ENCODE data around the gene MEIOSIN.

The MEIOSIN gene

DNA sequence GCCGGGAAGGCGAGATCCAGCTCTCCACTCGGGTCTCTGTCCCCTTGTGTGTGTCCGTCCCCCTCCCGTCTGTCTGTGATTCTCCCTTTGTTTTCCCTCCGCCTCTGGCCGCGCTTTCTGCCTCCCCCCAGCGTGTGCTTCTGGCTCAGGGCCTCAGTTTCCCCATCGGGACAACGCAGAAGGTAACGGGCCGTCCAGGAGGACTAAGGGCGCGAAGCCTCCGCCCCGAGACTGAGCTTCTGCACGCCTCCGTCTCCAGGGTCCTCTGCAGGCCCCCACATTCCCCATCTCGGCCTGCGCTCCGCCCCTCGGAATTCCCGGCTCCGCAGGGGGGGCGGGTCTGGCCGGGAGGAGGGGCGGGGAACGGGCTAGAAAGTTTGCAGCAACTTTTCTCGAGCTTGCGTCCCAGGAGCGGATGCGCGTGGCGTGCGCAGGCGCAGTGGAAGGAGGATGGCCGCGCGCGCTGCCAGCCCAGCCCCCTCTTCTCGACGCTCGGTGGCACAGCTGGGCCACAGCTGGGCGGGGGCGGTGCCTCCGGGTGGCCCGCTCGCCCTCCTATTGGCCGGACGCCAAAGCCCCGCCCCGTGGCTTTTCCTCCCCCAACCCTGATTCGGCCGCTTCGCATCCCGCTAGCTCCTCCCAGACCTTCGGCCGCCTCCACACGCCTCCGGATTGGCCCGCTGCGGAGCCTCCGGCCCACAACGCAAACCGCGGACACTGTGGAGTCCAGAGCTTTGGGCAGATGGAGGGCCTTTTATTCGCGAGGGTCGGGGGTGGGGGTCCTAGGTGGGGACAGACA is 35.9 kb downstream of the MEIOSIN start, which contains the start of gene SIX5 (continued):
- TF ChIP-seq ZNF660 (tag by site-specific recombination; IDR thresholded peaks at IDR 0.05) (peak; percentile 66), ZNF324 (tag by site-specific recombination; IDR thresholded peaks at IDR 0.05) (0 out of 2 replicates have a peak, but pooled peaks have one; percentile 27), HOXD13 (CRISPR knock-in tag; IDR thresholded peaks at IDR 0.05; ENCODE audit: borderline replicate concordance) (no peak), ZBTB26 (tag by site-specific recombination; optimal IDR thresholded peaks at IDR 0.05) (peak; percentile 88), ZNF266 (tag by site-specific recombination; IDR thresholded peaks at IDR 0.05; ENCODE audit: low read depth) (no peak), ZNF670 (tag by site-specific recombination; IDR thresholded peaks at IDR 0.05; ENCODE audit: low read depth) (no peak), ZNF302 (tag by site-specific recombination; IDR thresholded peaks at IDR 0.05; ENCODE audit: low read depth) (no peak; the same call in 1 of the 2 replicates), ZNF433 (tag by site-specific recombination; IDR thresholded peaks at IDR 0.05; ENCODE audit: low read depth) (no peak), ZNF366 (tag by site-specific recombination; conservative IDR thresholded peaks at IDR 0.05) (peak; percentile 85), ZNF544 (tag by site-specific recombination; IDR thresholded peaks at IDR 0.05) (no peak), ZNF19 (tag by site-specific recombination; IDR thresholded peaks at IDR 0.05; ENCODE audit: low read depth) (no peak), GLI4 (tag by site-specific recombination; IDR thresholded peaks at IDR 0.05) (peak; percentile 80), SP7 (tag by site-specific recombination; IDR thresholded peaks at IDR 0.05) (peak; percentile 81), ZNF560 (tag by site-specific recombination; IDR thresholded peaks at IDR 0.05; ENCODE audit: borderline replicate concordance) (peak; percentile 99), BCL11B (tag by site-specific recombination; IDR thresholded peaks at IDR 0.05; ENCODE audit: low read depth) (peak; percentile 71), ZSCAN5A (tag by site-specific recombination; IDR thresholded peaks at IDR 0.05) (no peak)
- TF ChIP-seq, protein P1, sequence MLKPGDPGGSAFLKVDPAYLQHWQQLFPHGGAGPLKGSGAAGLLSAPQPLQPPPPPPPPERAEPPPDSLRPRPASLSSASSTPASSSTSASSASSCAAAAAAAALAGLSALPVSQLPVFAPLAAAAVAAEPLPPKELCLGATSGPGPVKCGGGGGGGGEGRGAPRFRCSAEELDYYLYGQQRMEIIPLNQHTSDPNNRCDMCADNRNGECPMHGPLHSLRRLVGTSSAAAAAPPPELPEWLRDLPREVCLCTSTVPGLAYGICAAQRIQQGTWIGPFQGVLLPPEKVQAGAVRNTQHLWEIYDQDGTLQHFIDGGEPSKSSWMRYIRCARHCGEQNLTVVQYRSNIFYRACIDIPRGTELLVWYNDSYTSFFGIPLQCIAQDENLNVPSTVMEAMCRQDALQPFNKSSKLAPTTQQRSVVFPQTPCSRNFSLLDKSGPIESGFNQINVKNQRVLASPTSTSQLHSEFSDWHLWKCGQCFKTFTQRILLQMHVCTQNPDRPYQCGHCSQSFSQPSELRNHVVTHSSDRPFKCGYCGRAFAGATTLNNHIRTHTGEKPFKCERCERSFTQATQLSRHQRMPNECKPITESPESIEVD (tag by site-specific recombination; IDR thresholded peaks at IDR 0.05): no peak
- TF ChIP-seq, protein P2, sequence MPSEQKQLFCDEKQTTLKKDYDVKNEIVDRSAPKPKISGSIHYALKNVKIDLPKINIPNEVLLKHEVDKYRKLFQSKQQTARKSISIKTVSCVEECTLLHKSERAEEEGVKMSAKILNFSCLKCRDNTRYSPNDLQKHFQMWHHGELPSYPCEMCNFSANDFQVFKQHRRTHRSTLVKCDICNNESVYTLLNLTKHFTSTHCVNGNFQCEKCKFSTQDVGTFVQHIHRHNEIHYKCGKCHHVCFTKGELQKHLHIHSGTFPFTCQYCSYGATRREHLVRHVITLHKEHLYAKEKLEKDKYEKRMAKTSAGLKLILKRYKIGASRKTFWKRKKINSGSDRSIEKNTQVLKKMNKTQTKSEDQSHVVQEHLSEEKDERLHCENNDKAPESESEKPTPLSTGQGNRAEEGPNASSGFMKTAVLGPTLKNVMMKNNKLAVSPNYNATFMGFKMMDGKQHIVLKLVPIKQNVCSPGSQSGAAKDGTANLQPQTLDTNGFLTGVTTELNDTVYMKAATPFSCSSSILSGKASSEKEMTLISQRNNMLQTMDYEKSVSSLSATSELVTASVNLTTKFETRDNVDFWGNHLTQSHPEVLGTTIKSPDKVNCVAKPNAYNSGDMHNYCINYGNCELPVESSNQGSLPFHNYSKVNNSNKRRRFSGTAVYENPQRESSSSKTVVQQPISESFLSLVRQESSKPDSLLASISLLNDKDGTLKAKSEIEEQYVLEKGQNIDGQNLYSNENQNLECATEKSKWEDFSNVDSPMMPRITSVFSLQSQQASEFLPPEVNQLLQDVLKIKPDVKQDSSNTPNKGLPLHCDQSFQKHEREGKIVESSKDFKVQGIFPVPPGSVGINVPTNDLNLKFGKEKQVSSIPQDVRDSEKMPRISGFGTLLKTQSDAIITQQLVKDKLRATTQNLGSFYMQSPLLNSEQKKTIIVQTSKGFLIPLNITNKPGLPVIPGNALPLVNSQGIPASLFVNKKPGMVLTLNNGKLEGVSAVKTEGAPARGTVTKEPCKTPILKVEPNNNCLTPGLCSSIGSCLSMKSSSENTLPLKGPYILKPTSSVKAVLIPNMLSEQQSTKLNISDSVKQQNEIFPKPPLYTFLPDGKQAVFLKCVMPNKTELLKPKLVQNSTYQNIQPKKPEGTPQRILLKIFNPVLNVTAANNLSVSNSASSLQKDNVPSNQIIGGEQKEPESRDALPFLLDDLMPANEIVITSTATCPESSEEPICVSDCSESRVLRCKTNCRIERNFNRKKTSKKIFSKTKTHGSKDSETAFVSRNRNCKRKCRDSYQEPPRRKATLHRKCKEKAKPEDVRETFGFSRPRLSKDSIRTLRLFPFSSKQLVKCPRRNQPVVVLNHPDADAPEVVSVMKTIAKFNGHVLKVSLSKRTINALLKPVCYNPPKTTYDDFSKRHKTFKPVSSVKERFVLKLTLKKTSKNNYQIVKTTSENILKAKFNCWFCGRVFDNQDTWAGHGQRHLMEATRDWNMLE (tag by site-specific recombination; conservative IDR thresholded peaks at IDR 0.05; ENCODE audit: low read depth): no peak
